ENCODE results near the gene CDC45.
A peak's percentile ranks its signal among the peaks of the same experiment; 100 is the strongest.

The CDC45 gene

GRCh38 chr22:19496324-19496630 lies 16.6 kb downstream of the CDC45 start:
- DNase-seq = no peak

DNA sequence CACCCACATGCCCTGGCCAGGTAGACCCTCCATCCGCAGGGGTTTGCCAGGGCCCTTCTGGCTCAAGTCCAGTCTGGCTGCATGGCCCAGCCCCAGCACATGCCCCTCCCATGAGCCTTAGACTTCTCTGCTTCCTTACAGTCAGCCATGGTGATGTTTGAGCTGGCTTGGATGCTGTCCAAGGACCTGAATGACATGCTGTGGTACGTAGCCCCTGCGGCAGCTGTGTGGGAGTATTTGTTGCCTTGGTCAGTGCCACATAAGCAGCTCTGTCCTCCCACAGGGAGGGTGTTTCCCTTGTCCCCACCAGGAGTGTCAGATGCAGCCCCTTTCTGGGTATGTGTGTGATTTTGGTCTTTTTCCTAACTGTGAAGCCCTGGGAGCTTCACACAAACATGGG lies 17.5 kb downstream of the CDC45 start:
- no peak for DNase-seq

GRCh38 chr22:19498154-19498865 lies 18.6 kb downstream of the CDC45 start:
- no peak for DNase-seq

GRCh38 chr22:19498866-19499190 lies 19.1 kb downstream of the CDC45 start:
- no peak for DNase-seq

DNA sequence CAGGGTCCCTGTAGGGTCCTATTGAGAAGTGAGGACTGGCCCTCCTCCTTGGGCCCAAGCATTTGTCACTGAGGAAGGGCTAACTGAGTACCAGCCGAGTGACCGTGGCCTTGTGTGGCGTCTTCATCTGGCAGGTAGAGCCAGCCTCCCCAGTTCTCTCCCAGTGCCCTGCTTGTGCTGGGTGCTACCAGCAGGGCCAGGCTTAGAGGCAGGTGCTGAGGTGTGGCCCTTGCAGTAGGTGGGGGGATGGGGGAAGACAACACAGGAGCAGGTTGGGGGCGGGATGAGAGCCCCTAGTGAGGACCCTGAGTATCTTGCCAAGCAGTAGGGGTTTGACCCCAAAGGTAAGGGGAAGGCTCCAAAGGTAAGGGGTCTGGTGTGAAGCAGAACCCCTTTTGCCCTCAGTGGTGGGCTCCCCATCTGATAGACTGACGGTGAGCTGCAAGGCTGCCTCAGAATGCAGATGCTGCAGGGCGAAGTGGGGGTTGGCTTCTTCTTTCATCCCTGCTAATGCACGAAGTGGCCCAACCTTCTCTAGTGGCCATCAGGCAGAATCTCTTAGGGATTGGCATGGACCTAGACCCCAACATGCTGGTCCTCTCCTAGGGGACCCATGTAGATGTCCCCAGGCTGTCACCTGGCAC lies 19.6 kb downstream of the CDC45 start:
- no peak for DNase-seq

DNA sequence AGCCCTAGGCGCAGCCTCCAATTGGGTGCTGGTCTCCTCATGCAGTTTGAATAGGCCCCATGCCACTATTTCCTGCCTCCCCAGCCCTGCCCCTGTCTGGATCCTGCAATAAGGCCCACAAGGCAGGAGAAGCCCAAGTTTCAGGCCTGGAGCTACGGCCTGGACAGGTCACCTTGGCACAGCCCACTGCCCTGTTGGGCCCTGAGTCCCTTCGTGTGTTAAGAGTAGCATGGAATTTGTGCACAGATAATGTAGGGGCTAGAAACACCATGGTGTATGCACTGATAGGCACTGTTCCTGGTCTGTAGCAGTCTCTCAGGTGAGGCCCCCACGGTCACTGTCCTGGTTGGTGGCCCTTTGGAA lies 20.1 kb downstream of the CDC45 start:
- DNase-seq = no peak

DNA sequence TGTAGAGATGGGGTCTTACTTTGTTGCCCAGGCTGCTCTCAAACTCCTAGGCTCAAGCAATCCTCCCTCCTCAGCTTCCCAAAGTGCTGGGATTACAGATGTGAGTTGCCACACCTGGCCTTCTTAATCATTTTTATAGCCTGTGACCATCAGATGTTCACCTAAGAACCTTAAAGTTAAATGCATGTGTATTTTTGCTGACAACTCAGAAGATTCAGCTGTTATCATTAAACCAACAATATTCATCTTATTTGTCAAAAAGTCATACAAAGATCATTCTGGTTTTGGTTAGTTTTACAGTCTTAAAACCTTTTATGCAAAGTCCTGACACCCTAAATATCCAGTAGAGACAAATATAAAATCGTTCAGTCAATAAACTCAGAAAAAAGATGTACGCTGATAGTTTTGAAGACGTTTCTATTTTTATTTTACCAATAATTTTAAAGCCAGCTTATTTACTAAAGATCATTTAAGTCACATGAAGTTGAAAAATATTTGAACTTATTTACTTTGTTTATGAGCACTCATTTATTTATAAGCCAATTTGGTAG lies 22.3 kb downstream of the CDC45 start:
- no peak for DNase-seq

DNA sequence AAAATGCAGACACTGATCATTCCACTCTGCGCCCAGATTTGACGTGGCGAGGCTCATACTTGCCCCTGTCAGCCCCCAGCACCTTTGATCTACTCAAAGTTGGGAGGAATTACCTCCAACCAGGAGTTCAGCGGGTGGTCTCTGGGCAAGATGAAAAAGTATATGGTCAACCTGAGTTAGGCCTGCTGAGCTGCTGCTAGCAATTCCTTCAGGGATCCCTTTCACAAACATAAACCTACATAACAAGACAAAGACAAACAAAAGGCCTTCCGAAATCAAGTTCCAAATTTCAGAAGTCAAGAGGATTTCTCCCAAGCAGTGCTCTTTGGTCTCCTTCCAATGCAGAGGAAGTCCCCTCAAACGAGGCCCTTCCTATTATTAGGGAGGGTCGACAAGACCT lies 23.6 kb downstream of the CDC45 start:
- DNase-seq = no peak

DNA sequence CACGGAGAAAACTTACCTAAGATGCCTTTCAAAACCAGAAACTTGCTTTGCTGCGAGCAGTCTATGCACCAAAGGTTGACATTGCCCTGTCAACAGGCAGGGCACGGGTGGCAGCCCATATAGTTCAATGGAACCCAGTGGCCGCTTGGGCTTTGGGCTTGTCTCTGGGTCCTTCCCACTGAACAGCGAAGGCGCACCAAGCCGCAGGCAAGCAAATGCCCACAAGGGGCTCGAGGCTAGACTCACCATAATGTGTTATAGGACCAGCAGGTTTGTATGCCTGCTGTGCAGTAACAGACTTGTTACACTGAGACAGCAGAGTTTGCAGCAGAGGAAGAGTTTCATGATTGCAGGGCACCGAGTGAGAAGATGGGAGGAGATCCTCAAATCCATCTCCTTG lies 24.1 kb downstream of the CDC45 start:
- DNase-seq = no peak

GRCh38 chr22:19504900-19505734 lies 25.4 kb downstream of the CDC45 start:
- no peak for DNase-seq

DNA sequence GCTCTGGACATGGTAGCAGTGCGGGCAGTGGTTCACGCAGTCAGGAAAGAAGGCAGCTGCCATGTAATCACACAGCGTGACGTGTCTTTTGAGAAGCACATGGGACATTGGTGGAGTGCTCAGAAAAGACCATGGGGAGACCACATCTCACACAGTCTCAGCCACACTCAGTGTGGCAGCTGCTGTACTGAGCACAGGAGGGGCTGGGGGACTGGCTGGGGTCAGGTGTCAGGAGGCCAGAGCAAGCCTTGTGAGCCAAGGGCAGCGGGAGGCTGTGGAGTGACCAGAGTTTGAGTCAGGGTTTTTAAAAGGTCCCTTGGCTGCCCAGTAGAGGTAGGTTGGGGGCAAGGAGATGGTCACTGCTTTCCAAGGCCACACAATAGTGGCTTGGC lies 26.0 kb downstream of the CDC45 start:
- DNase-seq = no peak

DNA sequence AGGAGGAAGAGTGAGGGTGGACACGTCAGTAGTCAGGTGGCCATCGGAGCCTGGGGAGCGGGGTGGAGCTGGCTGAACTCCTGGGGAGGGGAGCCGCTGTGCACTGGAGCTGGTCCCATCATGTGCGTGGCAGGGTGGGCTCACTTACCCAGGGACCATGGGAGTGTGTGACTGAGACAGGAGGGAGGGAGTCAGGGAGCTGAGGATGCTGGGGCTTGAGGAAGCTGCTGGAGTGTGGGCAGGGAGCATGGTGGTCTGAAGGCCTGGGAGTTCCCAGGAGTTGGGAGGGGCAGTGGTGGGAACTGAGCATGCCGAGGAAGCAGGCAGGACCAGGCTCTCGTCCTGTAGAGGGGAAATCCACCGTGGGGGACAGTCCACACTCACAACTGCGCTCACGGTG lies 26.5 kb downstream of the CDC45 start:
- DNase-seq = no peak

GRCh38 chr22:19507534-19507861 lies 27.8 kb downstream of the CDC45 start:
- DNase-seq = no peak

- no peak for DNase-seq
Observed at GRCh38 chr22:19508024-19508776, 28.5 kb downstream of the CDC45 start.

- no peak for DNase-seq
Observed at GRCh38 chr22:19509191-19509590, 29.5 kb downstream of the CDC45 start.

- no peak for DNase-seq
Observed at GRCh38 chr22:19509923-19510322, 30.2 kb downstream of the CDC45 start.

DNA sequence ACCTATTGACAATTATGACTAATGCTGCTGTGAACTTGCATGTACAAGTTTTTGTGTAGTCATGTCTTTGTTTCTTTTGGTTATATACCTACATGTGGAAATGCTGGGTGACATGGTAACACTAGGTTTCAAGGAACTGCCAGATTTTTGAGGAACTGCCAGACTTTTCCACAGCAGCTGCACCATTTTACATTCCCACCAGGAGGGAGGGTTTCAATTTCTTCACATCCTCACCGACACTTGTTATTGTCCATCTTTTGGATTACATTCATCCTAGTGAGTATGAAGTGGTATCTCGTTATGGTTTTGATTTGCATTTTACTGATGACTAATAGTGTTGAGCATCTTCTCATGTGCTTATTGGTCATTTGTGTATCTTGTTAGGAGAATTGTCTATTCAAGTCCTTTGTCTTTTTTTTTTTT lies 31.2 kb downstream of the CDC45 start:
- no peak for DNase-seq

GRCh38 chr22:19513823-19514222 lies 34.1 kb downstream of the CDC45 start:
- DNase-seq = no peak

GRCh38 chr22:19514831-19515565 lies 35.3 kb downstream of the CDC45 start:
- DNase-seq = peak; percentile 61

GRCh38 chr22:19515654-19516377 lies 36.1 kb downstream of the CDC45 start:
- no peak for DNase-seq

GRCh38 chr22:19516378-19517170 lies 36.9 kb downstream of the CDC45 start:
- DNase-seq = no peak

Measured in NCI-H774 (cell line).